Measurements from ENCODE around the gene FITM1. TPM values are rescaled to one million over a fixed set of nuclear protein-coding genes. Genes with fewer than 3 reads are reported as not detected.

Gene FITM1
- total and polyA plus RNA-seq, 2 donors (not counting 1 experiment from before 2014, with no cell fraction given): not detected

DNA sequence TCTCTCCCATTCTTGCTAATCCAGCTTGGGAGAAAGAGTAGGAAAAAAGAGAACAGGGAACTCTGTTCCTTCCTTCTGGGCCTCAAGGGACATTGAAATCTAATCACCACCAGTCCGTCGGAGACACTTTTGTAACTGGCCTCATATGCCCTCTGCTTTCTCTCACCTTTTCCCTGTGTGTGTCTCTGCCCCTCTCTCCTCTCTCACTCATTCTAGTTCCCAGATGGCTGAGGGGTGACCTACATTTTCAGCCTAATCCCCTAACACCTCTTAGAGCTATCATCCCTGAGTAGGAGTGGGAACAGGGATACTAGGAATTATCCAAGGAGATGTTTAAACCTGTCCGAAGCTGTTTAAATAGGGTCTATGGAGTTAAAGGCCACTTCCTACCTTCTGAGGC, 45.2 kb upstream of the FITM1 start:
- no peaks in the 10 kb centered on the region for H4K20me1 ChIP-seq (ENCODE audit: control insufficient read depth, extremely low read depth, insufficient read depth, low read length)
- no peaks in the 10 kb centered on the region for H3K79me2 ChIP-seq (ENCODE audit: control insufficient read depth, insufficient read depth, low read length)
- H3K9me3 ChIP-seq (ENCODE audit: control insufficient read depth, insufficient read depth, low read depth, low read length): no peaks in the 10 kb centered on the region
- H3K4me2 ChIP-seq (ENCODE audit: extremely low read depth, insufficient read depth, low read length): no peak overlapping the region
- DNase-seq (ENCODE audit: low read depth in 2 of 2): no peak
- peaks cover 3% of the 10 kb centered on the region for H3K4me1 ChIP-seq (ENCODE audit: control insufficient read depth, extremely low read depth, insufficient read depth, low read length)
- no peaks in the 10 kb centered on the region for H3K36me3 ChIP-seq (ENCODE audit: control insufficient read depth, insufficient read depth, low read length)
- H3K4me3 ChIP-seq (replicated peaks in 1 of 4; ENCODE audit: control extremely low read depth in 1 of 4, insufficient read depth in 1 of 4, low read depth in 3 of 4, low read length in 4 of 4): no peak overlapping the region
- no peak overlapping the region for H2AFZ ChIP-seq (ENCODE audit: low read length)
- H3K27ac ChIP-seq (ENCODE audit: insufficient read depth, low read length): no peak overlapping the region
- TF ChIP-seq CTCF (conservative IDR thresholded peaks at IDR 0.05 in 1 of 2, IDR thresholded peaks at IDR 0.05 in 1 of 2; ENCODE audit: low read depth in 1 of 2, low read length in 2 of 2): no peak
- no peak for TF ChIP-seq EZH2 (IDR thresholded peaks at IDR 0.05; ENCODE audit: low read length, missing control alignments)
- H3K27me3 ChIP-seq (ENCODE audit: control insufficient read depth, insufficient read depth, low read length): peaks cover 22% of the 10 kb centered on the region
- no peak overlapping the region for H3K9ac ChIP-seq (ENCODE audit: insufficient read depth, low read length)

DNA sequence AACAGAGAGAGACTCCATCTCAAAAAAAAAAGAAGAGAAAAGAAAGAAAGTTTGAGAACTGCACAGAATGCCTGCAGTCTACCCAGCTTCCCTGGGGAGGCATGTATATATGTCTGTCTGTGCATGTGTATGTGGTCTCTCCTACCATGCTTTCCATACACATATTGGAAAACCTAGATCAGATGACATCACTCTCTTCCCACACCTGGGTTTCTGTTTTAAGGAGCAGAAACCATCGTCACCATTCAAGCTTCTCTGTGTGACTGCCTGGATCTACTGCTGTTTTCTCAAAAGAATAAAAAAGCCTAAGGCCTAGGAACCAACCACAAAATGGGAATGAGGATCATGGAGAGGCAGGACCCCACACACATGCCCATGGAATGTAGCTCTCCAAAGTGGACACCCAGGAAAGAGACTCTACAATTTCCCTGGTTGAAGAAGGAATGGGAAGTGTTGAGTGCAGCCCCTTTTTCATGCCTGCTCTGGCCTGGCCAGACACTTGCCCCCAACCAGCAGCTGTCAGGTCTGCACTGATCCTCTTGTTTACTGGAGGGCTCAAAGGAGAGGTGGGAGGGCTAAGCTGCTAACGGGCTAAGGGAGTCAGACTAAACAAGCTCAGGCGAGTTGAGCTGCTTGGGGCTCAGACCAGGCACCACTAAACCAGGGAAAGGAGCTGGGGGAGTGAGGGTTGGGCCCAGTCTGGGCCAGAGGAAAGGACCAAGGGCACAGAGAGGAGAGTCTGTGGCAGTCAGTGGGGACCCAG, 44.1 kb upstream of the FITM1 start:
- H3K79me2 ChIP-seq (ENCODE audit: control insufficient read depth, insufficient read depth, low read length): no peaks in the 10 kb centered on the region
- H3K9ac ChIP-seq (ENCODE audit: insufficient read depth, low read length): no peak overlapping the region
- peaks cover 19% of the 10 kb centered on the region for H3K27me3 ChIP-seq (ENCODE audit: control insufficient read depth, insufficient read depth, low read length)
- TF ChIP-seq CTCF (conservative IDR thresholded peaks at IDR 0.05 in 1 of 2, IDR thresholded peaks at IDR 0.05 in 1 of 2; ENCODE audit: low read depth in 1 of 2, low read length in 2 of 2) (no peak), EZH2 (IDR thresholded peaks at IDR 0.05; ENCODE audit: low read length, missing control alignments) (no peak)
- H3K4me2 ChIP-seq (ENCODE audit: extremely low read depth, insufficient read depth, low read length): no peak overlapping the region
- H2AFZ ChIP-seq (ENCODE audit: low read length): no peak overlapping the region
- no peaks in the 10 kb centered on the region for H3K9me3 ChIP-seq (ENCODE audit: control insufficient read depth, insufficient read depth, low read depth, low read length)
- no peak overlapping the region for H3K27ac ChIP-seq (ENCODE audit: insufficient read depth, low read length)
- no peaks in the 10 kb centered on the region for H3K4me1 ChIP-seq (ENCODE audit: control insufficient read depth, extremely low read depth, insufficient read depth, low read length)
- DNase-seq (ENCODE audit: low read depth in 2 of 2): no peak
- no peak overlapping the region for H3K4me3 ChIP-seq (replicated peaks in 1 of 4; ENCODE audit: control extremely low read depth in 1 of 4, insufficient read depth in 1 of 4, low read depth in 3 of 4, low read length in 4 of 4)
- H3K36me3 ChIP-seq (ENCODE audit: control insufficient read depth, insufficient read depth, low read length): no peaks in the 10 kb centered on the region
- H4K20me1 ChIP-seq (ENCODE audit: control insufficient read depth, extremely low read depth, insufficient read depth, low read length): no peaks in the 10 kb centered on the region

- Histone ChIP-seq H4K20me1 (ENCODE audit: control insufficient read depth, extremely low read depth, insufficient read depth, low read length) (no peaks in the 10 kb centered on the region), H3K27ac (ENCODE audit: insufficient read depth, low read length) (no peak overlapping the region), H3K36me3 (ENCODE audit: control insufficient read depth, insufficient read depth, low read length) (no peaks in the 10 kb centered on the region), H3K9ac (ENCODE audit: insufficient read depth, low read length) (no peak overlapping the region), H3K4me2 (ENCODE audit: extremely low read depth, insufficient read depth, low read length) (no peak overlapping the region), H3K4me3 (replicated peaks in 1 of 4; ENCODE audit: control extremely low read depth in 1 of 4, insufficient read depth in 1 of 4, low read depth in 3 of 4, low read length in 4 of 4) (no peak overlapping the region), H3K27me3 (ENCODE audit: control insufficient read depth, insufficient read depth, low read length) (peaks cover 19% of the 10 kb centered on the region), H3K4me1 (ENCODE audit: control insufficient read depth, extremely low read depth, insufficient read depth, low read length) (no peaks in the 10 kb centered on the region), H2AFZ (ENCODE audit: low read length) (no peak overlapping the region), H3K79me2 (ENCODE audit: control insufficient read depth, insufficient read depth, low read length) (no peaks in the 10 kb centered on the region), H3K9me3 (ENCODE audit: control insufficient read depth, insufficient read depth, low read depth, low read length) (no peaks in the 10 kb centered on the region)
- TF ChIP-seq EZH2 (IDR thresholded peaks at IDR 0.05; ENCODE audit: low read length, missing control alignments) (no peak), CTCF (conservative IDR thresholded peaks at IDR 0.05 in 1 of 2, IDR thresholded peaks at IDR 0.05 in 1 of 2; ENCODE audit: low read depth in 1 of 2, low read length in 2 of 2) (no peak)
- no peak for DNase-seq (ENCODE audit: low read depth in 2 of 2)
Observed at GRCh38 chr14:24087004-24087403, 43.5 kb upstream of the FITM1 start.

Measured in fibroblast of lung (primary cell).